ENCODE measurements around the gene TREM1.

GRCh38 chr6:41263267-41263666, 23.2 kb downstream of the TREM1 start:
- TF ChIP-seq POLR2A (IDR thresholded peaks at IDR 0.05), result no peak
- no peak for TF ChIP-seq CTCF (IDR thresholded peaks at IDR 0.05)

All from testis (tissue), 2 donors.